ENCODE data around the gene GPBAR1. TPM values are rescaled to one million over a fixed set of nuclear protein-coding genes. Genes with fewer than 3 reads are reported as not detected.
A peak's percentile ranks its signal among the peaks of the same experiment; 100 is the strongest.

GPBAR1 gene
- total RNA-seq, 4 donors from 2014 or later: 4.6 to 37.8 (median 13.5) TPM

DNA sequence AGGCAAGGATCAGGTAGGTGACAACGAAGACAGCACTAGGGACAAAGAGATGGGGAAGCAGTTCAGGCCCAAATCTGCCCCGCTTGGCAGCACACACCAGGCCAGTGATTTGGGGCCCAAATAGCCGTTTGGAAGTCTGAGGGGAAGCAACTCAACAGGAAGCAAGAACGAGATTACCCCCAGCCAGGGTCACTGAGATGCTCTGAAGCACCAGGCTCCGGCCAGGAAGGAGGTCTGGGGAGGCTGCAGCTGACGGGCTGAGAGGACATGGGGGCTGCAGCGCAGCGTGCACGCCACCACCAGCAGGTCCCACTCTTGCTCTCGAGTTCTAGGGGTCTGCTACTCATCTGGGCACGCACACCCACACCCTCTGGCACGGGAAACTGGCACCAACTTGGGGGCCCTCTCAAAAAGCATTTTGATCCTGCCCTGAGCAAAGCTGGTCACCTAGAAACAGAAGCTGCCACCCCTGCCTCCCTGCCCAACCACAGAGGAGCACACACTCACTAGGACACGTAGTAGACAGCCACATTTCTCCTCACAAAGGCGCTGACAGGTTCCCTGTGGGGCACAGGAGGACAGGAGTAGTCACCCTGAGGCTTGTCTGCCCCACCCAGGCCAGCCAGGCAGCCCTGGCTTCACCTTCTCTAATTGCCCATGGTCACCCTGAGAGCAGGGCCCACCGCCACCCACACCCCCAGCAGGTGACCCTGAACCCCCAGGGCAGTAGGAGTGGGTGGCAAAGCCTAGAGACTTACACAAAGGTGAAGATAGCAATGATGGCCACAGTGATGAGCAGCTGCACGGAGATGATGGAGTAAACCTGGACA, 17.9 kb downstream of the GPBAR1 start:
- H3K4me1 ChIP-seq: peaks cover 0 to 60% (median 23%) of the 10 kb centered on the region in 4 donors
- DNase-seq (ENCODE audit: low spot score in 2 of 2): no peak
- no peaks in the 10 kb centered on the region for H3K9me3 ChIP-seq
- WGBS, 2 donors: 76 to 86% methylated on average over 15 to 16 of the region's 16 CpGs
- H3K27ac ChIP-seq: peak overlapping the region in 1 of 4 donors; percentile 14
- no peak for TF ChIP-seq EP300 (IDR thresholded peaks at IDR 0.05)
- H3K36me3 ChIP-seq: peaks cover 3 to 86% (median 39%) of the 10 kb centered on the region in 3 donors
- H3K27me3 ChIP-seq: no peaks in the 10 kb centered on the region
- H3K4me3 ChIP-seq: no peak overlapping the region

- 81 to 85% methylated on average over 13 to 14 of the region's 14 CpGs for WGBS, 2 donors
- Histone ChIP-seq H3K27ac (peak overlapping the region in 2 of 4 donors; percentile 14 to 29), H3K27me3 (no peaks in the 10 kb centered on the region), H3K4me1 (peaks cover 3 to 61% (median 40%) of the 10 kb centered on the region in 4 donors), H3K9me3 (no peaks in the 10 kb centered on the region), H3K4me3 (no peak overlapping the region), H3K36me3 (peaks cover 3 to 70% (median 32%) of the 10 kb centered on the region in 3 donors)
- TF ChIP-seq EP300 (IDR thresholded peaks at IDR 0.05) (no peak), CTCF (IDR thresholded peaks at IDR 0.05) (no peak), POLR2A (IDR thresholded peaks at IDR 0.05) (no peak)
- no peak for DNase-seq (ENCODE audit: low spot score in 2 of 2)
These were observed 19.6 kb downstream of the GPBAR1 start for GRCh38 chr2:218280260-218280870.

DNA sequence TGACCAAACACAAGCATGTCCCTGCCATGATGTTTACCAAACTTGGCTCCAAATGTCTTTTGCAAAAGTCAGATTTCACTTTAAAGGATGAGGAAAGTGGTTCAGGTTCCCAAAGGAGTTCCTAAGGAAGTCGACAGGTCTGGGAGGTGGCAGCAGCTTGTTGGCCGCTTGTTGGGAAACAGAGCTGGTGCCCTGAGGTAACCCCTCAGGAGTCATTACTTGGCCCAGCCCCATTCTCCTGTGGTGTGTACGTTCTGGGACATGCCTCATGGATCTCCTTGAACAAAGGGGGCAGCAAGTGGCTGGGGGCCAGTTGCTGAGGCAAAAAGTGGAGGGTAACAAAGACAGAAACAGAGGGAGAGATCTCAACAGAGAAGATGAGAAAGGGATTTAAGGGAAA, 20.6 kb downstream of the GPBAR1 start:
- DNase-seq (ENCODE audit: low spot score in 2 of 2): no peak
- Histone ChIP-seq H3K4me3 (no peak overlapping the region), H3K4me1 (peaks cover 11 to 72% (median 50%) of the 10 kb centered on the region in 4 donors), H3K27me3 (no peaks in the 10 kb centered on the region), H3K36me3 (peaks cover 3 to 59% (median 21%) of the 10 kb centered on the region in 3 donors), H3K27ac (peak overlapping the region; percentile 57 to 100 (median 100)), H3K9me3 (no peaks in the 10 kb centered on the region)
- TF ChIP-seq POLR2A (IDR thresholded peaks at IDR 0.05) (no peak), CTCF (IDR thresholded peaks at IDR 0.05) (no peak), EP300 (IDR thresholded peaks at IDR 0.05) (no peak)
- WGBS, 2 donors: 54 to 62% methylated on average over 3 of the region's 3 CpGs

GRCh38 chr2:218282173-218282991, 21.6 kb downstream of the GPBAR1 start:
- H3K4me3 ChIP-seq: no peak overlapping the region
- peaks cover 3 to 49% (median 14%) of the 10 kb centered on the region in 3 donors for H3K36me3 ChIP-seq
- no peak for DNase-seq (ENCODE audit: low spot score in 2 of 2)
- H3K9me3 ChIP-seq: no peaks in the 10 kb centered on the region
- TF ChIP-seq POLR2A (IDR thresholded peaks at IDR 0.05): no peak
- peak; percentile 28 to 55 for TF ChIP-seq EP300 (IDR thresholded peaks at IDR 0.05)
- H3K4me1 ChIP-seq: peaks cover 11 to 77% (median 57%) of the 10 kb centered on the region in 4 donors
- peak overlapping the region; percentile 57 to 100 (median 100) for H3K27ac ChIP-seq
- WGBS, 2 donors: 29 to 42% methylated on average over 16 to 17 of the region's 17 CpGs
- no peaks in the 10 kb centered on the region for H3K27me3 ChIP-seq

- Histone ChIP-seq H3K36me3 (peaks cover 2 to 34% (median 10%) of the 10 kb centered on the region in 3 donors), H3K27me3 (no peaks in the 10 kb centered on the region), H3K4me3 (peak overlapping the region in 1 of 4 donors; percentile 15), H3K27ac (peak overlapping the region; percentile 97 to 100 (median 100)), H3K9me3 (no peaks in the 10 kb centered on the region), H3K4me1 (peaks cover 11 to 86% (median 75%) of the 10 kb centered on the region in 4 donors)
- TF ChIP-seq POLR2A (IDR thresholded peaks at IDR 0.05) (no peak), EP300 (IDR thresholded peaks at IDR 0.05) (no peak), CTCF (IDR thresholded peaks at IDR 0.05) (no peak)
- 41 to 48% methylated on average over 16 of the region's 16 CpGs for WGBS, 2 donors
- no peak for DNase-seq (ENCODE audit: low spot score in 2 of 2)
These were observed 23.4 kb downstream of the GPBAR1 start for GRCh38 chr2:218284106-218284811.
